ENCODE results near the gene SPATA18. TPM values are rescaled to one million over a fixed set of nuclear protein-coding genes. Genes with fewer than 3 reads are reported as not detected.

Gene SPATA18
- total and polyA plus RNA-seq, 2 of the 8 experiments (the other 6 are each of a cell fraction or from before 2014, with no cell fraction given): 1.4 to 2.4 TPM

DNA sequence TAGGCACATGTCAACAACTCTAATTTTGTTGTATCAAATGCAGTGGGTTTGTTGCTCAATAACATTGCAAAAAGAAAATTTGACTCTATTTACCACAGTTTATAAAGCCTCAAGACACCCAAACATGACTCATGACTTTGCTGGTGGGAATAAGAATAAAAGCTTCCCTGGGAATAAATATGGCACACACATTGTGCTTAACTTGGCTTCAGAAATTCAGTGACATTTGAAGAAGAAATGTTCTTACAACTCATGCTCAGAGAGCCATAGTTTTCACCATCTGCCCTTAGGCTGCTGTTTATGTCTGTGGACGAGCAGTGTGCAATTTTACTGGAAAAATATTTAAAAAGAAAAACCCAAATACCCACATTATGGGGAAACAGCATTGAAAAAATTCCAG lies 60.9 kb downstream of the SPATA18 start:
- Histone ChIP-seq H3K4me3 (ENCODE audit: extremely low read depth in 1 of 4, insufficient read depth in 2 of 4, low read depth in 3 of 4, low read length in 4 of 4) (no peak overlapping the region), H2BK20ac (ENCODE audit: low read length) (no peak overlapping the region), H3K27me3 (replicated peaks in 1 of 4; ENCODE audit: control insufficient read depth in 3 of 4, extremely low read depth in 1 of 4, insufficient read depth in 3 of 4, low read length in 3 of 4) (peaks cover 0 to 1% (median 0%) of the 10 kb centered on the region in 4 experiments; a peak in 1 of 7 replicates), H4K20me1 (replicated peaks in 1 of 2; ENCODE audit: control insufficient read depth in 1 of 2, insufficient read depth in 2 of 2, low read length in 2 of 2) (no peaks in the 10 kb centered on the region), H3K9ac (replicated peaks in 1 of 4; ENCODE audit: extremely low read depth in 1 of 4, low read depth in 3 of 4, low read length in 3 of 4) (no peak overlapping the region), H3K9me3 (ENCODE audit: insufficient read depth in 2 of 2, low read depth in 1 of 2, low read length in 1 of 2) (no peaks in the 10 kb centered on the region), H3K79me1 (ENCODE audit: low read depth, low read length) (no peaks in the 10 kb centered on the region), H3K4me2 (ENCODE audit: insufficient read depth in 1 of 2, low read depth in 2 of 2, low read length in 2 of 2) (no peak overlapping the region), H3K14ac (ENCODE audit: insufficient read length) (no peak overlapping the region), H3K4me1 (replicated peaks in 1 of 4; ENCODE audit: control insufficient read depth in 3 of 4, insufficient read depth in 4 of 4, low read length in 3 of 4) (no peaks in the 10 kb centered on the region), H3K23ac (ENCODE audit: insufficient read length) (no peak overlapping the region), H2BK12ac (ENCODE audit: low read depth, low read length) (no peak overlapping the region), H2AFZ (ENCODE audit: low read length) (no peak overlapping the region), H3K4ac (replicated peaks; ENCODE audit: insufficient read length, low read depth, low read length) (no peak overlapping the region), H2BK5ac (ENCODE audit: low read depth, low read length) (no peak overlapping the region), H3K23me2 (ENCODE audit: low read depth, low read length) (no peaks in the 10 kb centered on the region), H3K56ac (replicated peaks; ENCODE audit: insufficient read length, low read depth, low read length) (no peak overlapping the region), H3K18ac (ENCODE audit: extremely low read depth, low read length) (no peak overlapping the region), H2AK5ac (ENCODE audit: low read depth, low read length) (no peak overlapping the region), H3K27ac (ENCODE audit: low read depth, low read length) (no peak overlapping the region), H2BK120ac (replicated peaks; ENCODE audit: low read depth, low read length) (no peak overlapping the region), H4K91ac (replicated peaks; ENCODE audit: insufficient read length, low read length) (no peak overlapping the region), H4K8ac (ENCODE audit: extremely low read depth, insufficient read depth, low read length) (no peak overlapping the region), H3K79me2 (ENCODE audit: control insufficient read depth in 1 of 2, insufficient read depth in 2 of 2, low read length in 2 of 2) (no peaks in the 10 kb centered on the region), H3K36me3 (ENCODE audit: control insufficient read depth in 2 of 4, insufficient read depth in 4 of 4, low read length in 3 of 4) (no peaks in the 10 kb centered on the region), H4K5ac (ENCODE audit: insufficient read length, low read depth, low read length) (no peak overlapping the region), H2BK15ac (ENCODE audit: low read length) (no peak overlapping the region)
- DNase-seq (ENCODE audit: low read depth in 1 of 2, low spot score in 2 of 2): no peak
- ChIA-PET POLR2A (ENCODE audit: partially characterized antibody) (no interaction called here), CTCF (ENCODE audit: partially characterized antibody) (no interaction called here)
- no peak for FAIRE-seq
- WGBS, 2 experiments (ENCODE audit: extremely low coverage in 1 of 2, insufficient coverage in 1 of 2, insufficient read length in 1 of 2, insufficient replicate concordance in 2 of 2, low coverage in 1 of 2, low lambda C conversion rate in 2 of 2, missing lambda C conversion rate in 1 of 2): 85% methylated on average over 1 of the region's 1 CpG; no CpG with 5 or more reads in 1 of the 2 experiments
- TF ChIP-seq EZH2 (IDR thresholded peaks at IDR 0.05; ENCODE audit: low read depth, low read length, severe bottlenecking) (no peak), NANOG (IDR thresholded peaks at IDR 0.05; ENCODE audit: insufficient read depth, low read depth, low read length, poor library complexity, severe bottlenecking) (no peak), RAD21 (IDR thresholded peaks at IDR 0.05 in 1 of 2, conservative IDR thresholded peaks at IDR 0.05 in 1 of 2; ENCODE audit: low read depth in 2 of 2, low read length in 2 of 2) (no peak), HDAC2 (IDR thresholded peaks at IDR 0.05; ENCODE audit: borderline replicate concordance in 1 of 2, low read depth in 2 of 2, low read length in 2 of 2) (no peak), TCF12 (IDR thresholded peaks at IDR 0.05; ENCODE audit: low read depth, low read length) (no peak)

Data from H1 (cell line).